Ovary (tissue), 3 donors: Measurements from ENCODE around the gene MALRD1.

ENCODE experiments used
- CTCF ChIP-seq, 3 donors: fragments of 450-650 bp in 2 of 3; fragments of 200-600 bp in 1 of 3; IDR thresholded peaks; one replicate each; pipeline versions ENCODE4 v1.5.1 to v1.8.0; 2016 to 2022; ENCODE audit warnings: antibody characterized with exemption in 3 of 3, mild to moderate bottlenecking in 1 of 3
- EP300 ChIP-seq: sonication (generic); formaldehyde crosslinking; IDR thresholded peaks from one replicate; pipeline ENCODE4 v1.6.1; 2017; ENCODE audit warnings: antibody characterized with exemption
- donor health status: DM: no; HTN: no; CAD: no.

GRCh38 chr10:19316204-19316870 is 267.7 kb downstream of the MALRD1 start:
- TF ChIP-seq CTCF (IDR thresholded peaks at IDR 0.05), result no peak
- no peak for TF ChIP-seq EP300
